ENCODE data around the gene TGFB1. TPM values are rescaled to one million over a fixed set of nuclear protein-coding genes. Genes with fewer than 3 reads are reported as not detected.

Gene TGFB1
- total and polyA plus RNA-seq, 2 of the 13 experiments (the other 11 are each of a cell fraction or from before 2014, with no cell fraction given) = 4.1 to 5.4 TPM

GRCh38 chr19:41353466-41354342 is at the start of gene TGFB1 (continued):
- TF ChIP-seq ZNF441 (CRISPR knock-in tag; IDR thresholded peaks at IDR 0.05; ENCODE audit: borderline replicate concordance) (peak; percentile 45; the same call in 1 of the 2 replicates), REPIN1 (CRISPR knock-in tag; IDR thresholded peaks at IDR 0.05; ENCODE audit: borderline replicate concordance, low read depth) (peak; percentile 42; the same call in 1 of the 2 replicates), ZNF788 (CRISPR knock-in tag; IDR thresholded peaks at IDR 0.05; ENCODE audit: borderline replicate concordance) (peak; percentile 51; the same call in 1 of the 2 replicates), ZNF687 (CRISPR knock-in tag; IDR thresholded peaks at IDR 0.05) (peak; percentile 38; the same call in 1 of the 2 replicates), ZBTB39 (CRISPR knock-in tag; IDR thresholded peaks at IDR 0.05) (no peak), ATF1 (CRISPR knock-in tag; IDR thresholded peaks at IDR 0.05) (no peak), MAF1 (CRISPR knock-in tag; IDR thresholded peaks at IDR 0.05; ENCODE audit: borderline replicate concordance) (no peak), FOXA1 (IDR thresholded peaks at IDR 0.05) (no peak), FOXA1 (CRISPR knock-in tag; IDR thresholded peaks at IDR 0.05) (0 out of 2 replicates have a peak, but pooled peaks have one; percentile 18), HOXA7 (CRISPR knock-in tag; IDR thresholded peaks at IDR 0.05) (0 out of 2 replicates have a peak, but pooled peaks have one; percentile 36), THAP7 (CRISPR knock-in tag; IDR thresholded peaks at IDR 0.05) (peak; percentile 74; the same call in 1 of the 2 replicates), PHF21A (CRISPR knock-in tag; IDR thresholded peaks at IDR 0.05) (no peak), ZNF607 (CRISPR knock-in tag; IDR thresholded peaks at IDR 0.05; ENCODE audit: borderline replicate concordance) (no peak), ZNF644 (CRISPR knock-in tag; IDR thresholded peaks at IDR 0.05; ENCODE audit: low read depth) (no peak), ZNF75D (CRISPR knock-in tag; IDR thresholded peaks at IDR 0.05; ENCODE audit: borderline replicate concordance) (no peak)
- TF ChIP-seq, protein P1, sequence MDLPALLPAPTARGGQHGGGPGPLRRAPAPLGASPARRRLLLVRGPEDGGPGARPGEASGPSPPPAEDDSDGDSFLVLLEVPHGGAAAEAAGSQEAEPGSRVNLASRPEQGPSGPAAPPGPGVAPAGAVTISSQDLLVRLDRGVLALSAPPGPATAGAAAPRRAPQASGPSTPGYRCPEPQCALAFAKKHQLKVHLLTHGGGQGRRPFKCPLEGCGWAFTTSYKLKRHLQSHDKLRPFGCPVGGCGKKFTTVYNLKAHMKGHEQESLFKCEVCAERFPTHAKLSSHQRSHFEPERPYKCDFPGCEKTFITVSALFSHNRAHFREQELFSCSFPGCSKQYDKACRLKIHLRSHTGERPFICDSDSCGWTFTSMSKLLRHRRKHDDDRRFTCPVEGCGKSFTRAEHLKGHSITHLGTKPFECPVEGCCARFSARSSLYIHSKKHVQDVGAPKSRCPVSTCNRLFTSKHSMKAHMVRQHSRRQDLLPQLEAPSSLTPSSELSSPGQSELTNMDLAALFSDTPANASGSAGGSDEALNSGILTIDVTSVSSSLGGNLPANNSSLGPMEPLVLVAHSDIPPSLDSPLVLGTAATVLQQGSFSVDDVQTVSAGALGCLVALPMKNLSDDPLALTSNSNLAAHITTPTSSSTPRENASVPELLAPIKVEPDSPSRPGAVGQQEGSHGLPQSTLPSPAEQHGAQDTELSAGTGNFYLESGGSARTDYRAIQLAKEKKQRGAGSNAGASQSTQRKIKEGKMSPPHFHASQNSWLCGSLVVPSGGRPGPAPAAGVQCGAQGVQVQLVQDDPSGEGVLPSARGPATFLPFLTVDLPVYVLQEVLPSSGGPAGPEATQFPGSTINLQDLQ (CRISPR knock-in tag; IDR thresholded peaks at IDR 0.05) = 0 out of 2 replicates have a peak, but pooled peaks have one; percentile 21
- TF ChIP-seq, protein P2, sequence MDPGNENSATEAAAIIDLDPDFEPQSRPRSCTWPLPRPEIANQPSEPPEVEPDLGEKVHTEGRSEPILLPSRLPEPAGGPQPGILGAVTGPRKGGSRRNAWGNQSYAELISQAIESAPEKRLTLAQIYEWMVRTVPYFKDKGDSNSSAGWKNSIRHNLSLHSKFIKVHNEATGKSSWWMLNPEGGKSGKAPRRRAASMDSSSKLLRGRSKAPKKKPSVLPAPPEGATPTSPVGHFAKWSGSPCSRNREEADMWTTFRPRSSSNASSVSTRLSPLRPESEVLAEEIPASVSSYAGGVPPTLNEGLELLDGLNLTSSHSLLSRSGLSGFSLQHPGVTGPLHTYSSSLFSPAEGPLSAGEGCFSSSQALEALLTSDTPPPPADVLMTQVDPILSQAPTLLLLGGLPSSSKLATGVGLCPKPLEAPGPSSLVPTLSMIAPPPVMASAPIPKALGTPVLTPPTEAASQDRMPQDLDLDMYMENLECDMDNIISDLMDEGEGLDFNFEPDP (CRISPR knock-in tag; conservative IDR thresholded peaks at IDR 0.05) = no peak

All from HepG2 (cell line).